ENCODE measurements around the gene LCE2A.
"Not testable (repeated sequence)": the region's sequence is repeated elsewhere in the genome, so short reads cannot be mapped to it uniquely, and the experiment has no call there.

Gene LCE2A

GRCh38 chr1:152697701-152698600, at the start of gene LCE2A:
Gene LCE2A, plus strand, starts transcription at chr1:152698345. Its CDS starts 557 bp downstream, at chr1:152698902.
- no peak for DNase-seq

GRCh38 chr1:152654110-152654509, 44.0 kb upstream of the LCE2A start:
- no peak for DNase-seq

GRCh38 chr1:152656459-152656858, 41.7 kb upstream of the LCE2A start:
- no peak for DNase-seq

GRCh38 chr1:152657677-152658076, 40.5 kb upstream of the LCE2A start:
- no peak for DNase-seq

GRCh38 chr1:152658649-152659048, 39.5 kb upstream of the LCE2A start:
- DNase-seq, result no peak

- DNase-seq, result no peak
Observed at GRCh38 chr1:152663098-152663497, 35.0 kb upstream of the LCE2A start, which contains the start of gene LCE2D. Gene LCE2D, plus strand, starts transcription at chr1:152663380. Its CDS starts 726 bp downstream, at chr1:152664106.

GRCh38 chr1:152666171-152666570, 32.0 kb upstream of the LCE2A start:
- DNase-seq, result not testable (repeated sequence)

- DNase-seq, result no peak
Observed at GRCh38 chr1:152667648-152668047, 30.5 kb upstream of the LCE2A start.

GRCh38 chr1:152673016-152673415, 25.1 kb upstream of the LCE2A start:
- no peak for DNase-seq

GRCh38 chr1:152674983-152675382, 23.2 kb upstream of the LCE2A start, which contains the start of gene LCE2C:
Gene LCE2C, plus strand, starts transcription at chr1:152675279. Its CDS starts 737 bp downstream, at chr1:152676016.
- not testable (repeated sequence) for DNase-seq

- DNase-seq, result no peak
Observed at GRCh38 chr1:152679459-152679858, 18.7 kb upstream of the LCE2A start.

GRCh38 chr1:152681616-152682015, 16.5 kb upstream of the LCE2A start:
- no peak for DNase-seq

GRCh38 chr1:152683846-152684245, 14.3 kb upstream of the LCE2A start:
- DNase-seq, result no peak

- not testable (repeated sequence) for DNase-seq
Observed at GRCh38 chr1:152685823-152686222, 12.3 kb upstream of the LCE2A start, which contains the start of gene LCE2B. Gene LCE2B, plus strand, starts transcription at chr1:152686123. Its CDS starts 721 bp downstream, at chr1:152686844.

- DNase-seq, result no peak
Observed at GRCh38 chr1:152699746-152700145, 1.6 kb downstream of the LCE2A start.

- no peak for DNase-seq
Observed at GRCh38 chr1:152707860-152708259, 9.7 kb downstream of the LCE2A start, which contains the start of gene LCE4A. Gene LCE4A, plus strand, starts transcription at chr1:152708160. Its CDS starts 916 bp downstream, at chr1:152709076.

- DNase-seq, result no peak
Observed at GRCh38 chr1:152718238-152718637, 20.1 kb downstream of the LCE2A start.

GRCh38 chr1:152725261-152725660, 27.1 kb downstream of the LCE2A start:
- no peak for DNase-seq

GRCh38 chr1:152728986-152729385, 30.8 kb downstream of the LCE2A start:
- no peak for DNase-seq

GRCh38 chr1:152735648-152736047, 37.5 kb downstream of the LCE2A start:
- DNase-seq, result no peak

GRCh38 chr1:152737997-152738396, 39.9 kb downstream of the LCE2A start:
- no peak for DNase-seq

GRCh38 chr1:152739841-152740240, 41.7 kb downstream of the LCE2A start:
- DNase-seq, result no peak

GRCh38 chr1:152741656-152742055, 43.5 kb downstream of the LCE2A start:
- DNase-seq, result no peak
